ENCODE data around the gene IFT172. TPM values are rescaled to one million over a fixed set of nuclear protein-coding genes. Genes with fewer than 3 reads are reported as not detected.

The IFT172 gene
- total RNA-seq, 4 donors from 2014 or later, result 9.7 to 63.1 (median 48.2) TPM

DNA sequence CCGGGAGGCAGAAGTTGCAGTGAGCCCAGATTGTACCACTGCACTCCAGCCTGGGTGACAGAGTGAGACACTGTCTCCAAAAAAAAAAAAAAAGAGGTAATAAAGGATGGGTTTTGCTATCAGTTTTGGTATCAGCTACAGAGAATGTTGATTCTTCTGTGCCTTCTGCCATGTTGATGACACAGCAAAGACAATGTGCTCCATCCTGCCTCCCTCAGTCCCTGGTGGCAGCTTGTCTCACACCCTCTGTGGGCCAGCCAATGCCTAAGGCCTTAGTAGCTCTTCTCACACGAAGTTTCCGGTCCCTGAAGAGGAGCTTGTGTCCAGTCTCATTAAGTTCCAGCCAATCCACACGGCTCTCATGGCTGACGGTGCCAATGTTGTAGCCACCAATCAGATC, 17.6 kb downstream of the IFT172 start:
- intact Hi-C loops (cut with DNase I; ENCODE audit: low total_unique reads), result no loop called here
- H3K36me3 ChIP-seq, result no peaks in the 10 kb centered on the region

DNA sequence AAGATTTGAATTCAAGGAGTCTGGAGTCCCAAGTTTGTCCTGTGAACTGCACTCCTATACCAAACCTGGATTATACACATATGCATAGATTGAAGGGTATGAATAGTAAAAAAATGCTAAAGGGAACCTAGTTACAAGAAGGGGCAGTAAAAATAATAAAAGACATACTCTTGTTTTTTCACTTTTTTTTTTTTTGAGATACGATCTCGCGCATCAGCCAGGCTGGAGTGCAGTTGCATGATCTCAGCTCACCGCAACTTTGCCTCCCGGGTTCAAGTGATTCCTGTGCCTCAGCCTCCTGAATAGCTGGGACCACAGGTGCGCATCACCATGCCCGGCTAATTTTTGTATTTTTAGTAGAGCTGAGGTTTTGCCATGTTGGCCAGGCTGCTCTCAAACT, 25.1 kb downstream of the IFT172 start:
- no peak for TF ChIP-seq CTCF (IDR thresholded peaks at IDR 0.05)
- no peak for TF ChIP-seq POLR2A (IDR thresholded peaks at IDR 0.05)
- Histone ChIP-seq H3K4me1 (no peaks in the 10 kb centered on the region), H3K9me3 (no peaks in the 10 kb centered on the region), H3K4me3 (no peak overlapping the region), H3K27ac (no peak overlapping the region), H3K36me3 (no peaks in the 10 kb centered on the region), H3K27me3 (no peaks in the 10 kb centered on the region)
- intact Hi-C loops (cut with DNase I; ENCODE audit: low total_unique reads), result no loop called here
- DNase-seq, result no peak

More for the DNA sequence above, 17.6 kb downstream of the IFT172 start:
- no peaks in the 10 kb centered on the region for H3K9me3 ChIP-seq
- no peak overlapping the region for H3K27ac ChIP-seq
- H3K27me3 ChIP-seq, result no peaks in the 10 kb centered on the region
- no peak overlapping the region for H3K4me3 ChIP-seq
- H3K4me1 ChIP-seq, result no peaks in the 10 kb centered on the region
- TF ChIP-seq POLR2A (IDR thresholded peaks at IDR 0.05), result no peak
- no peak for TF ChIP-seq CTCF (IDR thresholded peaks at IDR 0.05)
- DNase-seq, result no peak

GRCh38 chr2:27461118-27461517, 28.4 kb downstream of the IFT172 start:
- Histone ChIP-seq H3K36me3 (no peaks in the 10 kb centered on the region), H3K4me3 (no peak overlapping the region), H3K27me3 (no peaks in the 10 kb centered on the region), H3K4me1 (no peaks in the 10 kb centered on the region), H3K27ac (no peak overlapping the region), H3K9me3 (no peaks in the 10 kb centered on the region)
- intact Hi-C loops (cut with DNase I; ENCODE audit: low total_unique reads), result no loop called here
- DNase-seq, result no peak
- no peak for TF ChIP-seq CTCF (IDR thresholded peaks at IDR 0.05)
- no peak for TF ChIP-seq POLR2A (IDR thresholded peaks at IDR 0.05)

DNA sequence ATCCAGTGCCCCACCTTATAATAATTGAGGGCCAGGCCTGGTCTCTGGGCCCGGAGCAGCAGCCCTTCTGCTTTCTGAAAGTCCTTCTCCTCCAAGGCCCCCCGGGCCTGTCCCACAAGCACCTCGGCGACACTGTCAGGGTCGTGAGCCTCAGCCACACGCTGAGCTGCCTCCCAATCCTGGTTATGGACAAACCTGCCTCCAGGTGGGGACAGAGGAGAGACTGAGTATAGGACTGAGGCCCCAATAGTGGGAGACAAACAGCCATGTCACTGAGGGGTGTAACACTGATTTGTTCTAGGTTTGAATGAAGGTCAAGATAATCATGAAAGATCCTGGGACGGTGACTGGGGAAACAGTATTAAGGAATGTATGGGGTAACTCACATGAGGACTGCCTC, 35.6 kb downstream of the IFT172 start:
- Histone ChIP-seq H3K36me3 (no peaks in the 10 kb centered on the region), H3K27ac (no peak overlapping the region), H3K9me3 (no peaks in the 10 kb centered on the region), H3K27me3 (no peaks in the 10 kb centered on the region), H3K4me3 (no peak overlapping the region), H3K4me1 (no peaks in the 10 kb centered on the region)
- DNase-seq, result no peak
- intact Hi-C loops (cut with DNase I; ENCODE audit: low total_unique reads), result no loop called here
- TF ChIP-seq CTCF (IDR thresholded peaks at IDR 0.05) (no peak), POLR2A (IDR thresholded peaks at IDR 0.05) (no peak)

DNA sequence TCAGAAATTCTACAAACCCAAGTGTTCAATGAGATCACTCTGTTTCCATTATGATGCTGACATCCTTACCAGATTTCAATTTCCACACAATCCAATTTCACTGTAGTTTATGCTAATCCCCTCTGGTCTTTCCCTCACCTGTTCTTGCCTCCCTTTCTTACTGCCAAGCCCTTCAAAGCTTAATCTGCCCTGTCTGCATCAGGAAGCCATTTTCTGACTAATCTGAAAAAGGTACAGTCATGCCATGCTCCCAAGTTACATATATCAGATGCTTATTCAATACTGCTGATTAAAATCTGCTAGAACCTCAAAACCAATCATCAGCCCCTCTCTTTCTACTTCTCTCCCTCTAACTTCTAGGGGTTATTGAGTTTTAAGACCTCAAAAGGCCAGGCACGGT, 38.4 kb downstream of the IFT172 start:
- DNase-seq, result no peak
- H3K36me3 ChIP-seq, result no peaks in the 10 kb centered on the region
- no peak overlapping the region for H3K4me3 ChIP-seq
- intact Hi-C loops (cut with DNase I; ENCODE audit: low total_unique reads), result no loop called here
- no peaks in the 10 kb centered on the region for H3K27me3 ChIP-seq
- TF ChIP-seq CTCF (IDR thresholded peaks at IDR 0.05) (no peak), POLR2A (IDR thresholded peaks at IDR 0.05) (no peak)
- no peaks in the 10 kb centered on the region for H3K9me3 ChIP-seq
- H3K4me1 ChIP-seq, result no peaks in the 10 kb centered on the region
- no peak overlapping the region for H3K27ac ChIP-seq

Measured in uterus (tissue), 4 donors.